ENCODE results near the gene CHRNA5. TPM values are rescaled to one million over a fixed set of nuclear protein-coding genes. Genes with fewer than 3 reads are reported as not detected.
"Not testable (repeated sequence)": the region's sequence is repeated elsewhere in the genome, so short reads cannot be mapped to it uniquely, and the experiment has no call there.

The CHRNA5 gene
- polyA plus RNA-seq (2013, experiment 1 of 2; ENCODE audit: insufficient read length) = 4.0 TPM
- 1.2 TPM for polyA plus RNA-seq (2013, experiment 2 of 2; ENCODE audit: insufficient read length)

GRCh38 chr15:78565097-78565950 lies at the start of gene CHRNA5:
CHRNA5 (plus strand) TSS chr15:78565520; CDS start chr15:78565720, 200 bp downstream.
- DNase-seq = peak; percentile 84

DNA sequence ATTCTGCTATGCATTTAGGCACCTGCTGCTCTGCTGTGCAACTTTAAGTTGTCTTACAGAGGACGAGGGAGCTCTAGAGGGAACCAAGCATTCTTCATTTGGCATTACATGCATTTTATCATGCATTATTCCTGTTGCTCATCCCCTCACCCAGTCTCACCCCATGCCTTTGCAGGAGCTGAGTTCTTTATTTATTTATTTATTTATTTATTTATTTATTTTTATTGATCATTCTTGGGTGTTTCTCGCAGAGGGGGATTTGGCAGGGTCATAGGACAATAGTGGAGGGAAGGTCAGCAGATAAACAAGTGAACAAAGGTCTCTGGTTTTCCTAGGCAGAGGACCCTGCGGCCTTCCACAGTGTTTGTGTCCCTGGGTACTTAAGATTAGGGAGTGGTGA lies 45.3 kb upstream of the CHRNA5 start:
- not testable (repeated sequence) for DNase-seq

GRCh38 chr15:78524230-78524629 lies 41.1 kb upstream of the CHRNA5 start:
- DNase-seq = no peak

GRCh38 chr15:78527325-78527724 lies 38.0 kb upstream of the CHRNA5 start:
- no peak for DNase-seq

- DNase-seq = no peak
Measured at GRCh38 chr15:78533331-78533730, 32.0 kb upstream of the CHRNA5 start.

DNA sequence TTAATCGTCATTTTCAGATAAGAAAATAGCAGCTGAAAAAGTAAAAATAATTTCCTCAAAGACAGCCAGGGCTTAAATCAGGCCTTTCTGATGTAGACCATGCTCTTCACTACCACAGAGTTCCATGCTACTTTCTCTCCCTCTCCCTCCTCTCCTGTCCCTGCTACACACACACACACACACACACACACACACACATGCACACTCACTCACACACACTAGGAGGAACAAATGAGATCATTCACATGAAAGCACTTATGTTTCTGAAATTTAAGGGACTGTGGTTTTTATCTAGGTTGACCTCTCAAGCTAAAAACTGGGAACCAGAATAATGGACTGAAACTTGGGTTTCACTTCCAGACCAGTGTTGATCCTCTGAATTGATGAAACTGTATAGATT lies 29.2 kb upstream of the CHRNA5 start:
- peak; percentile 8 for DNase-seq

GRCh38 chr15:78537266-78537905 lies 27.9 kb upstream of the CHRNA5 start:
- DNase-seq = no peak

- no peak for DNase-seq
Measured at GRCh38 chr15:78538358-78538757, 27.0 kb upstream of the CHRNA5 start.

GRCh38 chr15:78539464-78540140 lies 25.7 kb upstream of the CHRNA5 start:
- not testable (repeated sequence) for DNase-seq

DNA sequence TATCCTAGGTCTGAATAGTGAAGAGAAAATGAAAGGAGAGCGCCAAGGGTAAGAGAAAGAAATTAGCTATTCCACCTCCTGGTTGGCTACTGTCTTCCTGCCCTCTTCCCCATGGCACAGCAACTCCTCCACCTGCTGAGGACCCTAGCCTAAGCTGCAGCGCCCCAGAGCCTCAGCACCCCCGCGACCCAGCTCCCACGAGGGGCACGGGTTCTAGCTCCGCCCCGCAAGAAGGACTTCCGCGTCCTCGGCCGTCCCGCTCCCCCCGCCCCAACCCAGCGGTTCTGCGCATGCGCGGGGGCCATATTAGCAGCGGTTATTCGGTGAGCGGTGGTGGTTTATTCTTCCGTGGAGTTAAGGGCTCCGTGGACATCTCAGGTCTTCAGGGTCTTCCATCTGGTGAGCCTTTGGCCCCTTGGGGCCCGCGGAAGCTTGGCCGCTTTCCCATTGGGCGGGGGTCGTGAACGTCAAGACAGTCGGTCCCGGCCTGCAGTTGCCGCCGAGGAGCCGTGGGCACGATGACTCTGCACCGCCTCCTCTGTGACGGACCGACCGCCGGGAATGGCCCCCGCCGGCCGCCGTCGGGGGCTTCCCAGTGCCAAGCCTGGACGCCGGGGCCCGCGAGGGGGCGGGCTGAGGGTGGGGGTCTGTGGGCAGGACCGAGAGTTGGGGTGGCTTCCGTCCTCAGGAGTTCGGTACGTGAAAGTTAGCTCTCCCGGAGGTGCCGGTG lies 25.0 kb upstream of the CHRNA5 start, which contains the start of gene PSMA4:
Gene PSMA4, plus strand, starts transcription at position 304 of the 730 bp plus-strand sequence. CDS start 1,484 bp downstream, outside the sequence.
- peak; percentile 82 for DNase-seq

DNA sequence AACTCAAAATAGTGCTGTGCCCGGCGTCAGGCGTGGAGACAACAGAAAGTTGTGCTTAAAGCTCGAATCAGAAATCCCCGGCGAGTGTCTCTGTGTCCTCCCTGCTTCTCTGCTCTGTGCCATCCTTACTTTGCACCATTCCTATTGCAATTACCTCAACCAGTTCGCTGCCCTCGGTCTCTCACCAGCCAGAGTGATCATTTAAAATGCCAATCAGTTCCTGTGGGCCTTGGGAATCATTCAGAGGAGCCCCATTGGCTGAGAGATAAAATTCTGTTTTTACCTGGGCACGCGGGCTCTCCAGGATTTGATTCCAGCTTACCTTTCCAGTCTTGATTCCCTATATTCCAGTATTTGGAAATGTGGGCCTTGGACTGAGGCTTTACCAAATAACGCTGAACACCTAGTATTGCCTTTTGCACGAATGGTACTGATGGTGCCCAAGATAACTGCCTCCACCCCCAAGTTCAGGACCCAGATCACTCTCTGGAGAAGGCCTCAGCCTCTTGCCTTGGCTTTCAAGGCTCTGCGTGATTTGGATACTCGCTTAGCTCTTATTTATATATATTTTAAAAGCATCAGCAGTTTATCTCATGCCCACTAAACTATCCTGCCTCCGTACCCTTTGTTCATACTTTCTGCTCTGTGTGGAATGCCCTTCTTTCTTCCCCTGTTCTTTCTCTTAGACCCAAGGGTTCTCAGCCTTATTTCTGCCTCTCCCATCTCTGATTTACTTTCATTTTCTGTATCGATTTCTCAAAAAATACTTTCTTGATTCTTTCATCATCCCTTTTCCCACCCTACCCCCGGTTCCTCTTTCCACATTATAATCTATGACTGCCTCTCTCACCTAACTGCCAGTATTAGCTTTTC lies 24.2 kb upstream of the CHRNA5 start:
- peak; percentile 6 for DNase-seq

DNA sequence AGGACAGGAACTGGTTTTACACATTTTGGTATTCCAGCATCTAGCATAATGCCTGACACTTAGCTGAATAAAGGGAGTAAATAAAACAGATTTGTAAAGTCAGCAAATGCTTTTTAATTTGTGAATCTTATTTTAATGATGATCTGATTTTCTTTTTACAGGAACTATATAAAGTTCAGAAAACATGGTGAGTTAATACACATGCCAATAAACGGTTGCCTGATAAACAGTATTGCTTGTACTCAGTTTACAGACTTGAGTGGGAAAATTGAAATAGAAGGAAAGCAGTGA lies 23.6 kb upstream of the CHRNA5 start:
- DNase-seq = no peak

GRCh38 chr15:78542647-78543046 lies 22.7 kb upstream of the CHRNA5 start:
- DNase-seq = no peak

DNA sequence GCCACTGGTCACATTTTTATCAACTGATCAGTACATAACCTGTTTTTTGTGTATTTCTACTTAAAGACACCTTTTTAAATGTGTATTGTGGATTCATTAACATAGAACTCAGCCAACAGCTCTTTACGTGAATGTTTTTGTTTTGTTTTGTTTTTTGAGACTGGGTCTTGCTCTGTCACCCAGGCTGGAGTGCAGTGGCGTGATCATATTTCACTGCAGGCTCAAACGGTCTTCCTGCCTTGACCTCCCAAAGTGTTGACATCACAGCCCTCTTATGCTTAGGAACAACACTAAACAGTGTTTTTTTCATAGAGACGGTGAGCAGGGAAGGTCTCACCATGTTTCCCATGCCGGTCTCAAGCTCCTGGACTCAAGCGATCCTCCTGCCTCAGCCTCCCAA lies 15.1 kb upstream of the CHRNA5 start:
- DNase-seq = no peak

- no peak for DNase-seq
Measured at GRCh38 chr15:78550815-78551214, 14.5 kb upstream of the CHRNA5 start.

GRCh38 chr15:78551902-78552301 lies 13.4 kb upstream of the CHRNA5 start:
- no peak for DNase-seq

GRCh38 chr15:78552597-78552996 lies 12.7 kb upstream of the CHRNA5 start:
- no peak for DNase-seq

GRCh38 chr15:78560201-78560600 lies 5.1 kb upstream of the CHRNA5 start:
- DNase-seq = not testable (repeated sequence)

DNA sequence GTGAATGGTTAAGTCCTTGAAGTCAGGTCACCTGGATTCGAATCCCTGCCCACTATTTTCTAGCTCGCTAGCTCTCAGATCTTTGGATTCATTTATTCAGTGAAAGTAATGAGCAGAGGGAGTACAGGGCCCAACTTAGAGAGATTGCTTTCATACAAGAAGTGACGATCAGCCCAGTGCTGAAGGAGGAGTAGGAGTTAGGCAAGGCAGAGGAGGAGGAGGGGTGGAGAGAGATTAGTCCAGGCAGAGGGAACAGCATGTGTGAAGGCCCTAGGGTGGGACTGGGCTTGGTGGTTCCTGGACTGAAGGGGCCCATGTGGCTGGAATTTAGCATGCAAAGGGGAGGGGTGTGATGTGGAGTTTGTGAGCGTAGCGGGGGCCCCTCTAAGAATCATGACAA lies 3.8 kb upstream of the CHRNA5 start:
- DNase-seq = no peak

DNA sequence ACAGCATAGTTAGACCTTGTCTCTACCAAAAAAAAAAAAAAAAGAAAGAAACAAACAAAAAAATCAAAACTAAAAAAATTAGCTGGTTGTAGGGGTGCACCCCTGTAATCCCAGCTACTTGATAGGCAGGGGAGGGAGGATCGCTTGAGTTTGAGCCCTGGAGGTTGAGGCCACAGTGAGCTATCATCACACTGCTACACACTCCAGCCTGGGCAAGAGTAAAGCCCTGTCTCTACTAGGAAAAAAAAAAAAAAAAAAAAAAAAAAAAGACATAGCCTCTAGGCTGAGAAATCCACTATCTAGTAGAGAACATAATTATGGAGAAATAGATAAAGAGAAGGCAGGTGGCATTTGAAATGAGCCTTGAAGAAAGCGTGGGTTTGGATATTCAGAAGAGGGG lies 2.2 kb upstream of the CHRNA5 start:
- no peak for DNase-seq

DNA sequence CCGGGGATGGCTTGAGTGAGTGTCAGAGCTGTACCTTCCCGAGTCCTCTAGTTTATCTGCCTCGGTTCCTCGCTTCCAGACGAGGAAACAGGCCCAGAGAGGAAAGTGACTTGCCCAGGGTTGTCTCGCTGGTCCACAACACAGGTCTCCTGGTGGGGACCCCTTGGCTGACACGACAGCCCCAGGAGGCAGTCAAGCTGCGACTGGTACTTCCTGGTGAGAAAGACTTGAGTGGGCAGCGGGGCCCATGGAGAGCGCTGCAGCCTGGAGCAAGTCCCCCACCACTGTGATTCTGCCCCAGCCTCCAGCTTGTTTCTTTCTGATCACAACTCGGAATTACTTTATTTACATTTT lies 600 bp upstream of the CHRNA5 start:
- no peak for DNase-seq

Measured in fibroblast of skin of back (primary cell).